Caco-2 (cell line): Measurements from ENCODE around the gene ACTG2. TPM values are rescaled to one million over a fixed set of nuclear protein-coding genes. Genes with fewer than 3 reads are reported as not detected.

Experiments used
- BruUV-seq: library from RNA; stranded (reverse); fragments of 400-500 nt; replicated peaks from 2 replicates; lab custom pipeline; 2021; lab: Mats Ljungman, UMichigan
- CTCF ChIA-PET: fragments of 300-600 bp; sonication (Branson Sonifier 250); formaldehyde crosslinking; loops from one replicate; lab custom pipeline; 2022; ENCODE audit warnings: antibody characterized with exemption; lab: Charles Lee
- POLR2A ChIA-PET: fragments of 300-600 bp; sonication (Branson Sonifier 250); formaldehyde crosslinking; loops from one replicate; lab custom pipeline; 2022; ENCODE audit warnings: antibody characterized with exemption; lab: Charles Lee
- DNase-seq, 2 experiments: peaks; one replicate each; pipeline versions ENCODE4 v3.0.0 to v3.0.0-alpha.2; 2020 to 2022
- H3K27me3 ChIP-seq: replicated peaks from 2 replicates; pipeline ENCODE4 v1.6.0; 2011; ENCODE audit warnings: low read length; ENCODE audit not compliant: control insufficient read depth, insufficient read depth
- H3K36me3 ChIP-seq: 2 replicates; pipeline ENCODE4 v1.5.1; 2011; ENCODE audit warnings: low read length; ENCODE audit not compliant: control insufficient read depth, insufficient read depth
- H3K4me1 ChIP-seq: fragments of 250-450 bp; sonication (Bioruptor Pico); 2 replicates; pipeline ENCODE4 v1.5.1; 2020; ENCODE audit warnings: mild to moderate bottlenecking
- H3K4me3 ChIP-seq: 2 replicates; pipeline ENCODE4 v1.5.1; 2011; ENCODE audit warnings: low read depth, mild to moderate bottlenecking, control low read depth, low read length
- H3K9me3 ChIP-seq: fragments of 250-450 bp; sonication (Bioruptor Pico); 2 replicates; pipeline ENCODE4 v1.5.1; 2020; ENCODE audit warnings: mild to moderate bottlenecking, moderate library complexity
- H3K27ac Mint-ChIP-seq: one replicate; pipeline ENCODE4 v1.8.0; 2022; ENCODE audit warnings: mixed read lengths; ENCODE audit not compliant: unreplicated experiment
- H3K27me3 Mint-ChIP-seq: one replicate; pipeline ENCODE4 v1.8.0; 2022; ENCODE audit warnings: mixed read lengths; ENCODE audit not compliant: insufficient read depth, unreplicated experiment
- H3K36me3 Mint-ChIP-seq: one replicate; pipeline ENCODE4 v1.8.0; 2022; ENCODE audit warnings: mild to moderate bottlenecking, mixed read lengths; ENCODE audit not compliant: insufficient read depth, unreplicated experiment
- H3K4me1 Mint-ChIP-seq: one replicate; pipeline ENCODE4 v1.8.0; 2022; ENCODE audit warnings: low read depth, mixed read lengths; ENCODE audit not compliant: unreplicated experiment
- H3K4me3 Mint-ChIP-seq: one replicate; pipeline ENCODE4 v1.8.0; 2022; ENCODE audit warnings: mild to moderate bottlenecking, moderate library complexity, mixed read lengths; ENCODE audit not compliant: unreplicated experiment
- H3K9me3 Mint-ChIP-seq: one replicate; pipeline ENCODE4 v1.8.0; 2022; ENCODE audit warnings: mixed read lengths; ENCODE audit not compliant: unreplicated experiment
- intact Hi-C: fragments of 100-400 bp; cut with micrococcal nuclease; formaldehyde crosslinking; loops from one replicate; pipeline ENCODE4 v1.10.0; 2022; ENCODE audit not compliant: unreplicated experiment
- total RNA-seq: library from RNA; stranded (reverse); gene quantifications from 2 replicates; pipeline ENCODE4 v1.2.3, GENCODE V29; 2022
- TF ChIP-seq, protein P1 (sequence below), 2 experiments: fragments of 200-600 bp in 1 of 2; IDR thresholded peaks; 1 replicate in 1 of 2; 2 replicates in 1 of 2; pipeline versions ENCODE4 v1.5.1 to v1.8.0; 2011 to 2022; ENCODE audit warnings: antibody characterized with exemption in 1 of 2, control low read depth in 1 of 2, inconsistent platforms in 1 of 2, low read depth in 1 of 2, low read length in 1 of 2, mild to moderate bottlenecking in 1 of 2, moderate library complexity in 1 of 2; ENCODE audit not compliant: insufficient read depth in 1 of 2, severe bottlenecking in 1 of 2, unreplicated experiment in 1 of 2

The ACTG2 gene
- total RNA-seq, 1 experiment from 2014 or later: 2.6 TPM

DNA sequence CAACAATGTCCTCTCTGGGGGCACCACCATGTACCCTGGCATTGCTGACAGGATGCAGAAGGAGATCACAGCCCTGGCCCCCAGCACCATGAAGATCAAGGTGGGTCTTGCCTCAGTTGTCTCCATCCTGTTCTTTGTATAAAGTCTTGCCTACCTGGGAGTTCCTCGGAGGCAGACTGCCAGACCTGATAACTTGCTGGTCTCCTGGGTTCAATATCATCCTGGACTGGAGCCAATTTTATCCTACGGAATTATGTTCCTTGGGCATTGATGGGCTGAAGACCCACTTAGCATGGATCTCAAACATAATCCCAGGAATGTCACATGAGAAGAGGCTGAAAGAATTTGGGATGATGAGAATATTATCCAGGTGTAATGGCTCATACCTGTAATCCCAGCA lies 23.9 kb downstream of the ACTG2 start:
- no peak overlapping the region for H3K27ac Mint-ChIP-seq
- CTCF ChIA-PET: interaction anchor here (0.7 kb wide), 1 partner anchor 204 kb away, joined by 4 read pairs; no protein-coding TSS in a partner anchor

DNA sequence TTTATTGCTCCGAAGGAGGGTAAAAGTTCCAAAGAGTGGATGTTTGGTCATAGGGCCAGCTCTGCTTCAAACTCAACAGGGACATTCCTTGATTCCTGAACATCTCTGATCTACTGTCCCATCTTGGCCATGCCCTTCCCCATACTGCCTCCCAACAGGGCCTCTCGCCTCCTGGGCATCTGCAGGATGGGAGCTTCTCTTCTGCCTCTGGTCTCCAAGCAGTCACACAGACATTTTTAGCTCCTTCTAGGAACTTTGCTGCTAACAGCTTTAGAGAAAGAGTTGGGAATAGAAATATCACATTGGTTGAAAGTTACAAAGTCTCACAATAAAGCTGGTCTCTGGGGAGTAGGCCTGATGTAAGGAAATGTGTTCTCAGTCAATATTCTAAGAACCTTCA lies 24.5 kb downstream of the ACTG2 start:
- DNase-seq: no peak
- Mint-ChIP-seq H3K4me3 (no peak overlapping the region), H3K27ac (no peak overlapping the region), H3K9me3 (no peaks in the 10 kb centered on the region), H3K36me3 (no peaks in the 10 kb centered on the region), H3K4me1 (no peaks in the 10 kb centered on the region), H3K27me3 (no peaks in the 10 kb centered on the region)
- POLR2A ChIA-PET: no interaction called here
- CTCF ChIA-PET: interaction anchor here (0.7 kb wide), 1 partner anchor 203 kb away, joined by 4 read pairs; no protein-coding TSS in a partner anchor
- Histone ChIP-seq H3K4me1 (no peaks in the 10 kb centered on the region), H3K27me3 (no peaks in the 10 kb centered on the region), H3K9me3 (no peaks in the 10 kb centered on the region), H3K4me3 (no peak overlapping the region), H3K36me3 (no peaks in the 10 kb centered on the region)
- no TSS peak for BruUV-seq
- TF ChIP-seq, protein P1, sequence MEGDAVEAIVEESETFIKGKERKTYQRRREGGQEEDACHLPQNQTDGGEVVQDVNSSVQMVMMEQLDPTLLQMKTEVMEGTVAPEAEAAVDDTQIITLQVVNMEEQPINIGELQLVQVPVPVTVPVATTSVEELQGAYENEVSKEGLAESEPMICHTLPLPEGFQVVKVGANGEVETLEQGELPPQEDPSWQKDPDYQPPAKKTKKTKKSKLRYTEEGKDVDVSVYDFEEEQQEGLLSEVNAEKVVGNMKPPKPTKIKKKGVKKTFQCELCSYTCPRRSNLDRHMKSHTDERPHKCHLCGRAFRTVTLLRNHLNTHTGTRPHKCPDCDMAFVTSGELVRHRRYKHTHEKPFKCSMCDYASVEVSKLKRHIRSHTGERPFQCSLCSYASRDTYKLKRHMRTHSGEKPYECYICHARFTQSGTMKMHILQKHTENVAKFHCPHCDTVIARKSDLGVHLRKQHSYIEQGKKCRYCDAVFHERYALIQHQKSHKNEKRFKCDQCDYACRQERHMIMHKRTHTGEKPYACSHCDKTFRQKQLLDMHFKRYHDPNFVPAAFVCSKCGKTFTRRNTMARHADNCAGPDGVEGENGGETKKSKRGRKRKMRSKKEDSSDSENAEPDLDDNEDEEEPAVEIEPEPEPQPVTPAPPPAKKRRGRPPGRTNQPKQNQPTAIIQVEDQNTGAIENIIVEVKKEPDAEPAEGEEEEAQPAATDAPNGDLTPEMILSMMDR (IDR thresholded peaks at IDR 0.05; ENCODE audit: insufficient read depth in 1 of 2, low read depth in 1 of 2, low read length in 1 of 2, severe bottlenecking in 1 of 2, unreplicated experiment in 1 of 2): no peak
- intact Hi-C loops: no loop called here

More for the DNA sequence above, 23.9 kb downstream of the ACTG2 start:
- Mint-ChIP-seq H3K36me3 (no peaks in the 10 kb centered on the region), H3K4me1 (no peaks in the 10 kb centered on the region), H3K4me3 (no peak overlapping the region), H3K27me3 (no peaks in the 10 kb centered on the region), H3K9me3 (no peaks in the 10 kb centered on the region)
- H3K36me3 ChIP-seq: no peaks in the 10 kb centered on the region
- DNase-seq: no peak
- TF ChIP-seq, protein P1 (IDR thresholded peaks at IDR 0.05; ENCODE audit: insufficient read depth in 1 of 2, low read depth in 1 of 2, low read length in 1 of 2, severe bottlenecking in 1 of 2, unreplicated experiment in 1 of 2): no peak
- intact Hi-C loops: no loop called here
- BruUV-seq: no TSS peak
- H3K4me3 ChIP-seq: no peak overlapping the region
- H3K27me3 ChIP-seq: no peaks in the 10 kb centered on the region
- H3K9me3 ChIP-seq: no peaks in the 10 kb centered on the region
- POLR2A ChIA-PET: no interaction called here
- H3K4me1 ChIP-seq: no peaks in the 10 kb centered on the region

DNA sequence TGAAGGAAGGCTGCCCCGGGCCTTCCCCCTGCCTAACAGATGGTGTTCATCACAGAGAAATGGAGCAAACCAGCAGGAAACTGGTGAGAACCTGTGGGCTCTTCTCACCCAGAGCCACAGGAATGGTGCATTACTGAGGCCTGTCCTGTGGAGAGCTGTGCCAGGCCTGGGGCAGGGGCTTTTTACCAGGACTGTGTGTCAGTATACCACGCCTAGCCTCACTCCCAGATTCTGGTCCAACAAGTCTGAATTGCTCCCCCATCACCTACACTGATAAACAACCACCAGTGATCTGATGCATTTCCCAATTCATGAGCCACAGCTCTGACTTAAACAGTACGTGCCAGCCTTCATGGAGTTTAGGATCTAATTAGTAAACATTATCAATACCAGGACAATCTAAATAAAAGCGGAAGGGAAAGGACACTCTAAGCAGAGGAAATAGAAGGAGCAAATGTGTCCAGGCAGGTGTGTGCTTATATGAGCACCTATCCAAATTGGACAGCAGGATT lies 24.9 kb downstream of the ACTG2 start:
- no peaks in the 10 kb centered on the region for H3K27me3 ChIP-seq
- no peak overlapping the region for H3K27ac Mint-ChIP-seq
- CTCF ChIA-PET: no interaction called here
- no TSS peak for BruUV-seq
- intact Hi-C loops: no loop called here
- no peak overlapping the region for H3K4me3 ChIP-seq
- no peaks in the 10 kb centered on the region for H3K9me3 Mint-ChIP-seq
- no peaks in the 10 kb centered on the region for H3K36me3 ChIP-seq
- H3K4me1 ChIP-seq: no peaks in the 10 kb centered on the region
- no peak overlapping the region for H3K4me3 Mint-ChIP-seq
- no peaks in the 10 kb centered on the region for H3K9me3 ChIP-seq
- TF ChIP-seq, protein P1 (IDR thresholded peaks at IDR 0.05; ENCODE audit: insufficient read depth in 1 of 2, low read depth in 1 of 2, low read length in 1 of 2, severe bottlenecking in 1 of 2, unreplicated experiment in 1 of 2): no peak
- POLR2A ChIA-PET: no interaction called here
- H3K27me3 Mint-ChIP-seq: no peaks in the 10 kb centered on the region
- H3K36me3 Mint-ChIP-seq: no peaks in the 10 kb centered on the region
- H3K4me1 Mint-ChIP-seq: no peaks in the 10 kb centered on the region
- DNase-seq: no peak
